Mammary epithelial cell (primary cell): ENCODE data around the gene FAM83C.

ENCODE experiments used
- CTCF ChIP-seq, 2 donors: IDR thresholded peaks in 1 of 2; conservative IDR thresholded peaks in 1 of 2; 2 replicates each; pipeline ENCODE4 v1.5.1; 2011 to 2012; ENCODE audit warnings: inconsistent platforms in 2 of 2, low read length in 2 of 2, mild to moderate bottlenecking in 2 of 2, control low read depth in 1 of 2, low read depth in 1 of 2; ENCODE audit not compliant: insufficient read depth in 1 of 2; ENCODE audit errors: extremely low read depth in 1 of 2
- EZH2 ChIP-seq: IDR thresholded peaks from 2 replicates; pipeline ENCODE4 v1.6.1; 2012; ENCODE audit warnings: low read length, inconsistent platforms, borderline replicate concordance

- TF ChIP-seq CTCF (conservative IDR thresholded peaks at IDR 0.05 in 1 of 2, IDR thresholded peaks at IDR 0.05 in 1 of 2; ENCODE audit: extremely low read depth in 1 of 2, insufficient read depth in 1 of 2, low read depth in 1 of 2, low read length in 2 of 2) (peak; percentile 89 to 93), EZH2 (no peak)
These were observed 14.8 kb upstream of the FAM83C start for GRCh38 chr20:35306931-35307517.
